GM18867 (cell line): ENCODE results near the gene UGGT2.
A peak's percentile ranks its signal among the peaks of the same experiment; 100 is the strongest.
"Not testable (repeated sequence)": the region's sequence is repeated elsewhere in the genome, so short reads cannot be mapped to it uniquely, and the experiment has no call there.

Experiments
- ATAC-seq: cut with Tn5 transposase; IDR thresholded peaks from one replicate; pipeline ENCODE4 v1.9.1; 2021; ENCODE audit warnings: mild to moderate bottlenecking, moderate library complexity; ENCODE audit not compliant: unreplicated experiment

UGGT2 gene

GRCh38 chr13:95970878-95971277 lies 82.3 kb downstream of the UGGT2 start:
- ATAC-seq: no peak

DNA sequence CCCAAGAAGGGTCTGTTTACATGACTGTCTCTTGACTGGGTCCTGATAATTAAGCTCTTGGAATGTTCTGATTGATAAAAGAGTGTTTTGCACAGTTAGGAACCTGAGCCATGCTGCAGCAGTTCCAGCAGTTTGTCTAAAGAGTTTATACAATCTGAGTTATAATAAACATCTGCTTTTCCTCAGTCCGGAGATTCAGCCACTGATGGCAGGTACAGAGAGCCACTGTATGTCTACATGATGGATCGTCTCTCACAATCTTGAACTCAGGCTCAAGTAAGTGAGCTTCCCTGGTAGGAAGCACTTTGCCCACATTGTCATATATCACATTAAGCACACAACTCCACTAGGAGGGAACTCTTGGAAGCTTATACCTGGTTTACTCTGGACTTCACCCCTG lies 84.3 kb downstream of the UGGT2 start:
- no peak for ATAC-seq

GRCh38 chr13:95957331-95957730 lies 95.9 kb downstream of the UGGT2 start:
- no peak for ATAC-seq

- no peak for ATAC-seq
Observed at GRCh38 chr13:95956589-95957148, 96.5 kb downstream of the UGGT2 start.

DNA sequence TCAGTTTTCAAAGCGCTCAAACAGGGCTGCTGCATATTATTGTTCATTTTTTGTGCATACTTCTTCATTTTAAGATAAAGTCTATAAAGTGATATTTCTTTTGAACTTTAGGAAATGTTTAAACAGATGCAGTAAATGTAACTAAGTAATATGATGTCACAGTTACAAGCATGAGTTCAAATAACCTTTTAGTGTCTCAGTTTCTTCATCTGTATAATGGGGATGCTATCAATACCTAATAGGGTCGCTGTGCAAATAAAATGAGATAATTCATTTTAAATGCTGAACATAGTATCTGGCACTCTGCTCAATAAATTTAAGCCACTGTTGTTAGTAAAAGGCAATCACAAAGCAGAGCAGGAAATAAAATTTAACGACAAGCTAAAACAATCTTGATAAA lies 97.5 kb downstream of the UGGT2 start:
- no peak for ATAC-seq

DNA sequence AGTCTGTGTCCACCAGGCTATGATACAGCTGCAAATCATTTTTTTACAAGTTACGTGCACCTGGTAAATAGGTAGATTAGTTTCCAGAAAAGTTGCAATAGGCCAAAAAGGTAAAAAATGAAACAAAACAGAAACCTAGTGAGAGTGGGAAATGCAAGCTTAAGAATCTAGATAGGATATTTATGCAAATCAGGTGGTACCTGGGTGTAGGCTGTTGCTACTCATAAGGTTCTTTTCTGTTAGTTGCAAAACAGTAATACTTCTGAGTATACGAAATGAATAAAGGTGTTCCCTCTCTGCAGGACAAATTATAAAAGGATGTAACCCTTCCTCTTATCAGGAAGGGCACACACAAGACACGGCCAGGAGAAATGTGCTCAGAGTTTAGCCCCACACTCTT lies 97.9 kb downstream of the UGGT2 start:
- ATAC-seq: peak; percentile 94

DNA sequence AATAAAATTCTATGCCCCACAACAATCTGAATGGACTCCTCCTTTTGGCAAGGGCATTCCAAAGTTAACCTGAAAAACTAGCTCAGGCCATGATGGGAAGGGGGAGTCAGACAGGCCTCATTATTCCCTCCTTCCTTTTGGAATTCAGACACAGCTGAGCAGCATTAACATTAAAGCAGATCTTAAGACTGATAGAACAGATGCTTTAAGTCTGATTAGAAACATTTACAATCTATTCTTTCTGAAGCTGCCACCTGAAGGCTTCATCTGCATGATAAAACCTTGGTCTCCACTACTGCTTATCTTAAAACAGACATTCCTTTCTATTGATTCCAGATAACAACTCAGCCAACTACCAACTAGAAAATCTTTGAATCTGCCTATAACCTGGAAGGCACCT lies 98.9 kb downstream of the UGGT2 start:
- ATAC-seq: no peak

- no peak for ATAC-seq
Observed at GRCh38 chr13:95950103-95950502, 103.1 kb downstream of the UGGT2 start.

- ATAC-seq: no peak
Observed at GRCh38 chr13:95948656-95949055, 104.5 kb downstream of the UGGT2 start.

- ATAC-seq: no peak
Observed at GRCh38 chr13:95937714-95938320, 115.4 kb downstream of the UGGT2 start.

DNA sequence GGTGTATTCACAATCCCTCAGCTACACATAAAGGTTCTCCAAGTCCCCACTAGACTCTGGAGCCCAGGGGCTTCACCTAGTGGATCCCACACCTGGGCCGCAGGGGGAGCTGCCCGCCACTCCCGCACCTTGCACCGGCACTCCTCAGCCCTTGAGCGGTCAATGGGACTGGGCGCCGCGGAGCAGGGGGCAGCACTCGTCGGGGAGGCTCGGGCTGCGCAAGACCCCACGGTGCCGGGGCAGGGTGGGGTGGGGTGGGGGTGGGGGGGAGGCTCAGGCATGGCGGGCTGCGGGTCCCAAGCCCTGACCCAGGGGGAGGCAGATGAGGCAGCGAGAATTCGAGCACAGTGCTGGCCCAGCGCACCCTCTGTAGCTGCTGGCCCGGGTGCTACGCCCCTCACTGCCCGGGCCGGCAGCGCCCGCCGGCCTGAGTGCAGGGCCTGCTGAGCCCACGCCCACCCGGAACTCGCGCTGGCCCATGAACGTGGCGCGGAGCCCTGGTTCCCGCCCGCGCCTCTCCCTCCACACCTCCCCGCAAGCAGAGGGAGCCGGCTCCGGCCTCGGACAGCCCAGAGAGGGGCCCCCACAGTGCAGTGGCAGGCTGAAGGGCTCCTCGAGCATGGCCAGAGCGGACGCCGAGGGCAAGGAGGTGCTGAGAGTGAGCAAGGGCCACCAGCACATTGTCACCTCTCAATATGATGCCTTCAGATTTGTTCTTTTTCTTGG lies 121.7 kb downstream of the UGGT2 start:
- ATAC-seq: no peak

GRCh38 chr13:95929430-95929829 lies 123.8 kb downstream of the UGGT2 start:
- no peak for ATAC-seq

- ATAC-seq: not testable (repeated sequence)
Observed at GRCh38 chr13:95928367-95928906, 124.8 kb downstream of the UGGT2 start.

- no peak for ATAC-seq
Observed at GRCh38 chr13:95926231-95926630, 127.0 kb downstream of the UGGT2 start.

GRCh38 chr13:95924389-95924994 lies 128.7 kb downstream of the UGGT2 start:
- ATAC-seq: no peak

DNA sequence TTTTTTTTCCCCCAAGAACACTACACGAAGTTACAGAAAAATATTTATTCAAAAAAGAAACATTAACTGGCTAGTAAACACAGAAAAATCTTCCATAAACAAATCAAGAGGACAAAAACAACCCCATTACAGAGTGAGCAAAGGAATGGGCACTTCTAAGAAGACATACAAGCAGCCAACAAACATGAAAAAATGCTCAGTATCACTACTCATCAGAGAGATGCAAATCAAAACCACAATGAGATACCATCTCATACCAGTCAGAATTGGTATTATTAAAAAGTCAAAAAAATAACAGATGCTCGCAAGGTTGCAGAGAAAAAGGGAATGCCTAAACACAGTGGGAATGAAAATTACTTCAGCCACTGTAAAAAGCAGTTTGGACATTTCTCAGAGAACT lies 131.7 kb downstream of the UGGT2 start:
- ATAC-seq: peak; percentile 41

DNA sequence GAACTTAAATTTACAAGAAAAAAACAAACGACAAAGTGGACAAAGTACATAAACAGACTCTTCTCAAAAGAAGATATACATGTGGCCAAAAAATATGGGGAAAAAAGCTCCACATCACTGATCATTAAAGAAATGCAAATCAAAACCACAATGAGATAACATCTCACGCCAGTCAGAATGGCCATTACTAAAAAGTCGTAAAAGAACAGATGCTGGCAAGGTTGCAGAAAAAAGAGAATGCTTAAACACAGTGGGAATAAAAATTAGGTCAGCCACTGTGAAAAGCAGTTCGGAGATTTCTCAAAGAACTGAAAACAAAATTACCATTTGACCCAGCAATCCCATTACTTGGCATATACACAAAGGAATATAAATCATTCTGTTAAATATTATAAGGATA lies 132.7 kb downstream of the UGGT2 start:
- ATAC-seq: no peak

- no peak for ATAC-seq
Observed at GRCh38 chr13:95918860-95919259, 134.3 kb downstream of the UGGT2 start.

GRCh38 chr13:95914991-95915501 lies 138.2 kb downstream of the UGGT2 start:
- ATAC-seq: no peak

DNA sequence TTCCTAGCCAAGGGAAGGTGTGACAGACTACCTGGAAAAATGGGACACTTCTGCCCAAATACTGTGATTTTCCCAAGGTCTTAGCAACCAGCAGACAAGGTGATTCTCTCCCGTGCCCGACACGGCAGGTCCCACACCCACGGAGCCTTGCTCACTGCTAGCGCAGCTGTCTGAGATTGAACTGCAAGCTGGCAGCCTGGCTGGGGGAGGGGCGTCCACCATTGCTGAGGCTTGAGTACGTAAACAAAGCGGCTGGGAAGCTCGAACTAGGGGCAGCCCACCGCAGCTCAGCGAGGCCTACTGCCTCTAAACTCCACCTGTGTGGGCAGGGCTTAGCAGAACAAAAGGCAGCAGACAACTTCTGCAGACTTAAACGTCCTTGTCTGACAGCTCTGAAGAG lies 146.2 kb downstream of the UGGT2 start:
- ATAC-seq: no peak

GRCh38 chr13:95903569-95903968 lies 149.6 kb downstream of the UGGT2 start:
- no peak for ATAC-seq

DNA sequence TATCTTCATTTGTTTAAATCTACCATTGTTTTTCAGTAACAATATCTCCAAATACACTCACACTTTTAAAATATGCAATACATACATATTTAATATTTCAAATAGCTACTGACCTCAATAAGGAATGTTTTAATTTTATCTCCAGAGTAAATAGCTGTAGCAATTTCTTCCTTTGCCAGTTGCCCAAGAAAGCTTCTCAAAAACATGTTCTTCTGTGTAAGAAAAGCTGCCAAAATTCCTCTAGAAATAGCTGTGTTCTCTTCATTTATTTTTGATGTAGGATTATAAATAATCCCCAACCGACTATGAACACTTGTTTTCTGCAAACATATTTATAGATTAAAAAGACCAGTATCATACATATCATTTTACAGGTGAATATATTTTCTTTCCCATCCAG lies 150.5 kb downstream of the UGGT2 start:
- no peak for ATAC-seq
